HG03025 (cell line): ENCODE measurements around the gene HES5.

Experiments used
- ATAC-seq: cut with Tn5 transposase; IDR thresholded peaks from one replicate; pipeline ENCODE4 v1.9.1; 2021; ENCODE audit warnings: mild to moderate bottlenecking, moderate library complexity; ENCODE audit not compliant: unreplicated experiment, low FRiP score

HES5 gene

DNA sequence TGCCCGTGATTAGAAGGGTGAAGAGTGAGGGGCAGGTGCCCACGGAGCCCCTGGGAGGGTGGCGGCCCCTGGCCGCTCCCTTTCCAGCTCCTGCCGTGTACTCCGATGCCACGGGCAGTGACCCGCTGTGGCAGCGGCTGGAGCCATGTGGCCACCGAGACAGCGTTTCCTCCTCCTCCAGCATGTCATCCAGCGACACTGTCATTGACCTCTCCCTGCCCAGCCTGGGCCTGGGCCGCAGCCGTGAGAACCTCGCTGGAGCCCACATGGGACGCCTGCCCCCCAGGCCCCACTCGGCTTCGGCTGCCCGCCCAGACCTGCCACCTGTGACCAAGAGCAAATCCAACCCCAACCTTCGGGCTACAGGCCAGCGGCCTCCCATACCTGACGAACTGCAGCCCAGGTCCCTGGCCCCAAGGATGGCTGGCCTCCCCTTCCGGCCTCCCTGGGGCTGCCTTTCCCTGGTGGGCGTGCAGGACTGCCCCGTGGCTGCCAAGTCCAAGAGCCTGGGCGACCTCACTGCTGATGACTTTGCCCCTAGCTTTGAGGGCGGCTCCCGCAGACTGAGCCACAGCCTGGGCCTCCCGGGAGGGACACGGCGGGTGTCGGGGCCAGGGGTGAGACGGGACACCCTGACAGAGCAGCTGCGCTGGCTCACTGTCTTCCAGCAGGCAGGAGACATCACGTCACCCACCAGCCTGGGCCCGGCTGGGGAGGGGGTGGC, 25.7 kb downstream of the HES5 start:
- ATAC-seq = no peak

- no peak for ATAC-seq
Measured at GRCh38 chr1:2503554-2504224, 26.4 kb downstream of the HES5 start.

DNA sequence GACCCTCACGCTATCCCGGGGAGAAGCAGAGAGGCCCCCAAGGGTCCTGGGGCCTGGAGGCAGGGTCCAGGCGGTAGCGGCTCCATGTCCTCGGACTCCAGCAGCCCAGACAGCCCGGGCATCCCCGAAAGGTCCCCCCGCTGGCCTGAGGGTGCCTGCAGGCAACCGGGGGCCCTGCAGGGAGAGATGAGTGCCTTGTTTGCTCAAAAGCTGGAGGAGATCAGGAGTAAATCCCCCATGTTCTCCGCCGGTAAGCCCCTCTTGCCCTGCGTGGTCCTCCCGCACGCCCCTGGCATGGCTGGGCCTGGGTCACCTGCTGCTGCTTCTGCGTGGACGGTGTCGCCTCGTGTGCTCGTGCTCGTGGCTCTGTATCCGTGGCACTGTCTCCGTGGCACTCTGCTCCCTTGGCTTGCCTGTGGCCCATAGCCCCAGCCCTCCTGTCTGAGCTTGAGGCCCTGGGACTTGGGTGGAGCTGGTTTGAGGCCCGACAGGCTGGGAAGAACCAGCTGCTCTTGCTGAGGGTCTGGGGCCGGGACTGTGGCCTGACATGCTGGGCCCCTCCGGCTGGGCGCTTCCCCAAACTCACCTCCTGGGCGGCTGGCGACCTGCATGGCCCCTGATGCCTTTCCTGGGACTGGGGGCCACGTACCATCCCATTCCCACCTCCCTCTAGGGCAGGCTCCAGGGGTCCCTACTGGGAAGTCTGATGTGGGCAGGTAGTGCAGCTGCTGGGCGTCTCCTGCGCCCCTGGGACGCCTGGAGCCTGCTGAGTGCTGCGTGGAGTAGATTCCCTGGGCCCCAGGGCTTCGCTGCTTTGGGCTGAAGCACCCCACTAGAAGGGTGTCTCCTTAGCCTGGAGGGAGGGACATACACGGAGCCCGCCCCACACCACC, 27.2 kb downstream of the HES5 start:
- no peak for ATAC-seq

DNA sequence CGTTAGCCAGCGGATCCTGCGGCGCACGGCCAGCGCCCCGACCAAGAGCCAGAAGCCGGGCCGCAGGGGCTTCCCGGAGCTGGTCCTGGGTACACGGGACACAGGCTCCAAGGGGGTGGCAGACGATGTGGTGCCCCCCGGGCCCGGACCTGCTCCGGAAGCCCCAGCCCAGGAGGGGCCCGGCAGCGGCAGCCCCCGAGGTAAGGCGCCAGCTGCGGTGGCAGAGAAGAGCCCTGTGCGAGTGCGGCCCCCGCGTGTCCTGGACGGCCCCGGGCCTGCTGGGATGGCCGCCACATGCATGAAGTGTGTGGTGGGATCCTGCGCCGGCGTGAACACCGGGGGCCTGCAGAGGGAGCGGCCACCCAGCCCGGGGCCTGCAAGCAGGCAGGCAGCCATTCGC, 27.9 kb downstream of the HES5 start:
- no peak for ATAC-seq

- no peak for ATAC-seq
Measured at GRCh38 chr1:2501820-2502119, 28.3 kb downstream of the HES5 start.

GRCh38 chr1:2501041-2501819, 28.8 kb downstream of the HES5 start:
- ATAC-seq = no peak

DNA sequence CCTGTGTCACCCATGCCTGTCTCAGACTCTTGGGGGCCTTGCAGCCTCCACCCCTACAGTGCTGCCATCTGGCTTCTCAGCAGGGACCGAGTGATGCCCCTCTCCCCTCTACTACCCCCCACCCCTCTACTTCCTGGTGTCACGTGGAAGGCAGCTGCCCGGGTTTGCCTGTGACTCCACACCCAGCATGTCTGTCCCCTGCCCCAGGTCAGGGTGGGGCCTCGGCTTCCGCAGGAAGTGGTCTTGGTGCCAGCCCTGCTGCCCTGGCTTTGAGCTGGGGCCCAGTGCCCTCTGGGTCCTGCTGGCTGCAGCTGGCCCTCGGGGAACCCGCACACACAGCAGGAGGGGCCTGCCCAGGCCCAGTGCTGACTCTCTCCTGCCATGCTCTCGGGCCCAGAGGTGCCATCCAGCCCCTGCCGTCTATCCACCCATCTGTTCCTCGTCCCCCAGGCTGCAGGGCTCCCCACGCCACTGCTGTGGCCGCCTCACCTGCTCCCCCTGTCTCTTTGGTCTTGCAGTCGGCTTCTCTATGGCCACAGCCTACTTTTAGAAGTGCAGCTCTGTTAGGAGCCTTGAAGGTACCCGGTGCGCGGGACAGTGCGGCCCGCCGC, 30.0 kb downstream of the HES5 start:
- no peak for ATAC-seq

GRCh38 chr1:2499260-2499659, 30.8 kb downstream of the HES5 start:
- no peak for ATAC-seq

DNA sequence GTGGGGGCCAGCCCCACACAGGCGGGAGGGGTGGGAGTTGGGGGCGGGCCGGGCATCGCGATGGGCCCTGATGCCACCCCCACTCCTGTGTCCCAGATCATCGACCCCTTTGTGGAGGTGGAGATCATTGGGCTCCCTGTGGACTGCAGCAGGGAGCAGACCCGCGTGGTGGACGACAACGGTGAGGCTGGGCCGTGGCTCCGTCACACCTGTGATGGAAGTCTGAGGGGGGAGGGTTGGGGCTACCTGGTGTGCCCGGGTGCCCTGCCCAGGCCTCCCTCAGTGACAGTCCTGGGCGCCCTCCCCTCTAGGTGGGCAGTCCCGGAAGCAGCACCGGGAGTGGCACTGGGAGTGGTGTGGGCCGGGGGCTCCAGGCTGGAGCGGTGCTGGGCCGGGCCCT, 31.4 kb downstream of the HES5 start:
- ATAC-seq = no peak

DNA sequence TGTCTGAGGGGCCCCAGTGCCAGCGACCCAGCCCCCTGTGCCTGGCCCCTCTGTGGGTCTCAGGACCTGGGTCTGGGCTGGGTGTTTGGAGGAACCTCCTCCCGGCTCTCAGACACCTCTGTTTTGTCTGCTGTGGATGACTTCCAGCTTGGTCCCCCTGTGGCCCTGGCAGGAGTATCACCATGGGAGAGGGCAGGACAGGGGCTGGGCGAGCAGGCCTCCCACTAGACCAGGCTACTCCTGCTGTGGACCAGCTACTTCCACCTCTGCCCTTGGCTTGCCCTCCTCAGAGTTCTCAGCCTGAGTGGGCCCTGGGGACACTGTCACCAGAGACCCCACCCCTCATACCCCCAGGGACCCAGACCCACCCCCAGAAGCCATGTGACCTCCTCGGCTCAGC, 32.2 kb downstream of the HES5 start:
- no peak for ATAC-seq

GRCh38 chr1:2496746-2497145, 33.3 kb downstream of the HES5 start:
- ATAC-seq = no peak

DNA sequence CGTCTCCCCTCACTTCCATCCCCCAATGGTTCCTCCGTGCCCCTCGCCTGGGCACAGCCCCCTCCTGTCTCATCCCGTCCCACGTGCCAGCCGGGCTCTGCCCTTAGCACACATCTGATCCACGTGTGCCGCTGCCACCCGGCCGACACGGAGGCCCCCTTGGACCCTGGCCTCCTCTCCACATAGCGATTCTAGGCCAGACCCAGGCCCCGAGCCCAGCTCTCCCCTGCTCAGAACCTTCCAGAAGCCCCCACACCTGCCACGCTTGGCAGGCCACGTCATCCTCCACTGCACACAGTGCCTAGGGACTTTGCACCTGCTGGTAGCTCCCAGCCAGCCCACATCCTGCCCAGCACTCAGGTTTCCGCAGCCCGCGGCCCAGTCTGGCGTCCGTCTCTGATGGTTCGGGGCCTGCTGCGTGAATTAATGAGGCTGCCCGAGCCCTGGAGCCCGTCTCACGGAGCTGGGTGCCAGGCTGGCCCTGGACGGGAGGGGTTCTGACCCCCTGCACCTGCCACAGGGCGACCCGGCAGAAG, 33.9 kb downstream of the HES5 start:
- no peak for ATAC-seq

- ATAC-seq = no peak
Measured at GRCh38 chr1:2495546-2495945, 34.5 kb downstream of the HES5 start.

DNA sequence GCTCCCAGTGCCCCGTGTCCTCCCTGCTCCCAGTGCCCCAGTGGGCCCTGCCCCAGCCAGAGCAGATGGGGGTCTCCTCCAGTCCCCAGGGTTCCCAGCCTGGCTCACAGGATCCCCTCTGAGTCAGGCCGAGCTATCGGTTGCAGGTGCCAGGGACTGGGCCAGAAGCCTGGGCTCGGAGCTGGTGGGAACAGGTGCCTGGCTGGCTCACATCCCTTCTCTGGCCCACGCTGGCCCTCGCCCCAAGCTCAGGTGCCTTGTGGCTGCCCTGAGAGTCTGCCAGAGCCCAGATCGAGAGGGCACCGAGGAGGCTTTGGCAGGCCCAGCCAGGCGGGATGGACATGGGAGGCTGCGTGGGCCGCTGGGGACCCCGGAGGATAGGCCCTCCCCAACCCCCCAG, 35.0 kb downstream of the HES5 start:
- ATAC-seq = no peak

DNA sequence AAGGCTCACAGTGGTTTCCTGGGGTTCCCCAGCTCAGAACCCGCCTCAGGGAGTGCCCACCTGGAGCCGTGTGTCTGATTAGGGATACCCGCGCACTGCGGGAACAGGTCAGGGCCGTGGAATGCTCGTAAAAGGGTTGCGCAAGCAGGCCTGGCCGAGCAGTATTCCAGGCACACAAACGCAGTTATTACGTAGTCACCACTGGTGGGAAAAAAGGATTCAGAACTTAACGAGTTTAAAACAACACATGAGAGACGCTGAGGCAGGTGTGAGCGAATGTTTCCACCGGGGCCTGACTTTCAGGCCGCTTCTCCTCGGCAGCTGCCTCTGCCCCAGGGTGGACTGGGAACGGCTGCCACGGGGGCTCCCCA, 35.8 kb downstream of the HES5 start:
- no peak for ATAC-seq

DNA sequence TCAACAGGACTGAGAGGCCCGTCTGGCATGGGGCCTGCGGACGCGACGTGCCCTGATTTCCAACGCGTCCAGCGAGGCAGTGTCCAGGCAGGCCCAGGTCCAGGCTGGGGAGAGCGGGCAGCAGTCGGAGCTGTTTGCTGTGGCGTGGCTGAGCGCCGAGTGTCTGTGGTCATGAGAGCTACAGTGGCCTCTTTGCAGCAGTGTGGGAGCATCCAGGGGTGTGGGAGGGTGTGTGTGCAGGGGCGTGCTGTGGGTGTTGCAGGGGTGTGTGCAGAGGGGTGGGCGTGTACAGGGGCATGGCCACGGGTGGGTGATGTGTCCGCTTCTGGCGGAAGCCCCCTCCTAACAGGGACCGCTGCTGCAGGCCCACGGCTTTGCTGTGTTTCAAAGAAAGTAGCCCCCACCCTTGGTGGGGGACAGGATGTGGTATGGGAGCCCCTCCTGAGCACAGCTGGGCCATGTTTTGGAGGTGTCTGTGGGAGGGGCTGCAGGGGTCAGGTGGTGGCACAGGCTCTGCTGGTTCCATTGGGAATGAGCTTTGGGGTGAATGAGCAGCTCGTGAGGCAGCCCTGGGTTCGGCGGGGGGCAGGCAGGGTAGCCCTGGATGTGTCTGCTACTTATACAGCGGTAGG, 36.3 kb downstream of the HES5 start:
- no peak for ATAC-seq

- no peak for ATAC-seq
Measured at GRCh38 chr1:2493218-2493617, 36.8 kb downstream of the HES5 start.

GRCh38 chr1:2492091-2492490, 38.0 kb downstream of the HES5 start:
- no peak for ATAC-seq

- no peak for ATAC-seq
Measured at GRCh38 chr1:2489615-2490014, 40.4 kb downstream of the HES5 start.

DNA sequence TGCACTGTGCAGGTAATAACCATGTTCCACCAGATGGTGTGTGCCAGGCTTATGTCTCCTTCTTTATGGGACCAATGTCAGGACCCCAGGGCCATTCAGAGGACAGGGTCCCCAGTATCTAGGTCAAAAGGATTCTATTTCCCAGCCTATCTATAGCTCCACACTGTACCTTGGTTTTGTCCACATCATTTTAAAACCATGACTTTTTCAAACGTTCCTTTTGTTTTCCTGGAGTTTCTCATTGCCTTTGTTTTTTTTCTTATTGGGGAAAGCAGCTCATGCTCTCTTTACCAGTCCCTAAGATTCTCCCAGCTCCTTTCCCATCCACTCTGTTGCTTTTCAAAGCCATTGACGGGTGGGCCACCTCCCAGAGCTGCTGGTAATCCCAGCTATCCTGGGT, 41.4 kb downstream of the HES5 start:
- ATAC-seq = no peak
